SK-N-MC (cell line): ENCODE results near the gene F11R.
"Not testable (repeated sequence)": the region's sequence is repeated elsewhere in the genome, so short reads cannot be mapped to it uniquely, and the experiment has no call there.

Source experiments
- DNase-seq: peaks from one replicate; pipeline ENCODE4 v3.0.0-alpha.2; 2011; ENCODE audit warnings: low read depth, low spot score
- H3K27ac ChIP-seq: fragments of 200-600 bp; sonication (generic); 2 replicates; pipeline ENCODE4 v1.5.1; 2016; ENCODE audit warnings: mixed run types
- H3K36me3 ChIP-seq: fragments of 200-600 bp; sonication (generic); 2 replicates; pipeline ENCODE4 v1.6.1; 2017; ENCODE audit warnings: antibody characterized with exemption, low read length, mixed read lengths; ENCODE audit not compliant: insufficient read depth
- H3K4me3 ChIP-seq: fragments of 200-600 bp; sonication (generic); 2 replicates; pipeline ENCODE4 v1.5.1; 2016
- H3K9ac ChIP-seq: fragments of 200-600 bp; sonication (generic); 2 replicates; pipeline ENCODE4 v1.8.0; 2017; ENCODE audit warnings: mixed run types, mixed read lengths; ENCODE audit not compliant: insufficient read length
- H3K9me3 ChIP-seq: fragments of 200-600 bp; sonication (generic); 2 replicates; pipeline ENCODE4 v1.6.1; 2017; ENCODE audit warnings: low read depth, mild to moderate bottlenecking, antibody characterized with exemption, low read length, moderate library complexity, mixed read lengths
- EZH2 ChIP-seq: fragments of 200-600 bp; sonication (generic); IDR thresholded peaks from one replicate; pipeline ENCODE4 v1.6.1; 2017; ENCODE audit warnings: antibody characterized with exemption
- FOXP2 ChIP-seq: optimal IDR thresholded peaks from 2 replicates; pipeline ENCODE3; 2011; ENCODE audit warnings: mild to moderate bottlenecking, moderate library complexity; ENCODE audit not compliant: insufficient read depth; ENCODE audit errors: extremely low read length, control extremely low read depth
- POLR2AphosphoS5 ChIP-seq: IDR thresholded peaks from 2 replicates; pipeline ENCODE4 v1.6.1; 2012; ENCODE audit warnings: mild to moderate bottlenecking, low read depth, low read length, borderline replicate concordance

The F11R gene

DNA sequence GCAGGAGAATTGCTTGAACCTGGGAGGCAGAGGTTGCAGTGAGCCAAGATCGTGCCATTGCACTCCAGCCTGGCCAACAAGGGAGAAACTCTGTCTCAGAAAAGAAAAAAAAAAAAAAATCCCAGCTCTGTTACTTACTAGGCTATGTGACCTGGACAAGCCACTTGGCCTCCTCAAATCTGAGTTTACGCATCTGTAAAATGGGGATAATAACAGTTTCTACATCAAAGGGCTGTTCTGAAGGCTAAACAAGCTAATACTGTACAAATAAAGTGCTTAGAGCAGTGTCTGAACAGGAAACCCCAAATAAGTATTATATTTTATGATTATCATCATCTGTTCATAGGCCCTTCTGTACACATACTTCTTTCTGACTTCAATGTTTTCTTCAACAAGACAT, 13.6 kb downstream of the F11R start:
- Histone ChIP-seq H3K36me3 (no peaks in the 10 kb centered on the region), H3K27ac (no peak overlapping the region), H3K4me3 (no peak overlapping the region), H3K9ac (no peak overlapping the region), H3K9me3 (no peaks in the 10 kb centered on the region)
- DNase-seq = no peak
- TF ChIP-seq FOXP2 (no peak), EZH2 (no peak), POLR2AphosphoS5 (no peak)

DNA sequence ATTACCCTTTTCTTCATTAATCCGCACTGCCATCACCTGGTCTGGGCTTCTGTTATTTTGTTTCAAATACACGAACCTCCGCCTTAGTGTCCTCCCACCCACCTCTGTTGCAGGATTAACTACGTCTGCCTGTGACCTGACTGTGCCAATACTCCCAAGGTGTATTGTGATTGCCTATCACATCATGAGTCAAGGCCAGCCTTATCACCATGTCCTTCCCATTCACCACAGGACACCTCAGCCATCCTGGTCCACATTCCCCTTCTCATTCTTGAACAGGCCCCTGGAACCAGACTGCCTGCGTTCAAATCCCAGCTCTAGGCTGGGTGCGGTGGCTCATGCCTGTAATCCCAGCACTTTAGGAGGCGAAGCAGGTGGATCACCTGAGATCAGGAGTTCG, 14.4 kb downstream of the F11R start:
- TF ChIP-seq EZH2 (no peak), POLR2AphosphoS5 (no peak), FOXP2 (no peak)
- H3K36me3 ChIP-seq = no peaks in the 10 kb centered on the region
- no peak overlapping the region for H3K9ac ChIP-seq
- no peaks in the 10 kb centered on the region for H3K9me3 ChIP-seq
- no peak for DNase-seq
- no peak overlapping the region for H3K27ac ChIP-seq
- H3K4me3 ChIP-seq = no peak overlapping the region

DNA sequence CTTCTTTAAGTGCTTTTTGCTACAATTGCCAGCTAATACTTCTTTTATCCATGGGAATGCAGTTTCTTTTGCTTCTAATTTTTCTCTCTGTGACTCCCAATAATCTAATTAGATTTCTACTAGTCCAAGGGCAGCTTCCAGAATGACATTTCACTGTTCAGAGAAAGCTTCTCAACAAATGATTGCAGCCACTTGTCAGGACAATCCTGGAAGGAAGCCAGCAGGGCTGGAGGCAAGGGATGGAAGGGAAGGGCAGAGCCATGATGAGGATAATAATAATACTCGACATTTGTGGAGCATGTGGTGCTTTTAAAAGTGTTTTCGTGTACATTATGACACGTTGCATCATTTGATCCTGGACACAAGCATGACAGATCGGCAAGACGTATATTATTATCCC, 19.4 kb downstream of the F11R start:
- no peak for TF ChIP-seq POLR2AphosphoS5
- TF ChIP-seq EZH2 = no peak
- no peak for TF ChIP-seq FOXP2
- no peak for DNase-seq

DNA sequence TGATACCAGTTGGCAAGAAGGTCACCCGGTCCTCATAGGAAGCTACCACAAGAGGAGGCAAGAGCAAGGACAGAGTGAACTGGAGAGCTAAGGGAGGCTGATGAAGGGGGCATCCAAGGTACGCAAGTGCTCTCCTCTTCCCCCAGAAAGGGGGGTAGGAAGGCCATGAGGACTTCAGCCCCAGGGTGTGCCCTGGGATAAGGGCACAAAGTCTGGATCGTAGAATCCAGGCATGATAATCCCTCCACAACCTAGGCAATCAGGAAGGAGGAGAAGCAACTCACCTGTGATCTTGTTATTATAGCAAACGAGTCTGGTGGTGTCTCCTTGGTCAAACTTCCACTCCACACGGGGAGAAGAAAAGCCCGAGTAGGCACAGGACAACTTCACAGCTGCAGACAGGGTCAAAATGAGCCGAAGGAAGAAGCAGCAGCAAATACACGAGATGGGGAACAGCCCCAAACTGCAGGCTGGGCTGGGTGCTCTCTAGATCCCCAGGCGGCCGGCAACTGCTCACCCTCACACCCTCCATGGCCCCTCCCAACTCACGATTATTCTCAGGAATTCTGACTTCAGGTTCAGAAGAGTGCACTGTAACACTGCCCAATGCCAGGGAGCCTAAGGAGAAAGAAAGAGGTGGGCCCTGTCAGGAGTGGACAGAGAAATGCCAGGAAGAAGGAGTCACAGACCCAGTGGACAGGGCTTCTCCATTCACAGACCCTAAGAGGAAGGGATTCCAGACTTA, 20.0 kb downstream of the F11R start:
- Histone ChIP-seq H3K4me3 (no peak overlapping the region), H3K9ac (no peak overlapping the region), H3K9me3 (no peaks in the 10 kb centered on the region), H3K36me3 (no peaks in the 10 kb centered on the region), H3K27ac (peak overlapping the region; percentile 48; the same call in 1 of the 2 replicates)
- no peak for DNase-seq
- TF ChIP-seq EZH2 (no peak), FOXP2 (no peak), POLR2AphosphoS5 (no peak)

More for the DNA sequence above, 19.4 kb downstream of the F11R start:
- Histone ChIP-seq H3K9me3 (no peaks in the 10 kb centered on the region), H3K9ac (peak overlapping the region; percentile 32), H3K4me3 (no peak overlapping the region), H3K27ac (peak overlapping the region; percentile 48; the same call in 1 of the 2 replicates), H3K36me3 (no peaks in the 10 kb centered on the region)

DNA sequence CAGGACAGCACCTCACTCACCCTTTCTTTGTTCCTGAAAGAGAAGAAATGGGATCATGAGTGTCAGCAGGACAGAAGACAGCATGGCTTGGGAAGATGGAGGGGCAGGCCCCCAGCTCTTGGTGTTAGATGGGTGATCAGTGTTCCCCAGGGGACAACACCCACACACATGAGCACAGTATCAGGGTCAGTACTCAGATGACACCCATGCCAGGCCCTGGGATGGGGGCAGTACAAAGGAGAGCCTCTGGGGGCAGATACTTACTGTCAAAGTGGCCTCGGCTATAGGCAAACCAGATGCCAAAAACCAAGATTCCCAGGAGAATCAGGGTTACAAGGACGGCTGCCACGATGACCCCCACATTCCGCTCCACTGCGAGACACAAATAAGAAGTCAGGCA, 21.6 kb downstream of the F11R start:
- no peaks in the 10 kb centered on the region for H3K9me3 ChIP-seq
- no peak overlapping the region for H3K27ac ChIP-seq
- H3K4me3 ChIP-seq = no peak overlapping the region
- no peak overlapping the region for H3K9ac ChIP-seq
- no peak for TF ChIP-seq POLR2AphosphoS5
- no peak for TF ChIP-seq FOXP2
- no peak for TF ChIP-seq EZH2
- no peak for DNase-seq
- H3K36me3 ChIP-seq = no peaks in the 10 kb centered on the region

DNA sequence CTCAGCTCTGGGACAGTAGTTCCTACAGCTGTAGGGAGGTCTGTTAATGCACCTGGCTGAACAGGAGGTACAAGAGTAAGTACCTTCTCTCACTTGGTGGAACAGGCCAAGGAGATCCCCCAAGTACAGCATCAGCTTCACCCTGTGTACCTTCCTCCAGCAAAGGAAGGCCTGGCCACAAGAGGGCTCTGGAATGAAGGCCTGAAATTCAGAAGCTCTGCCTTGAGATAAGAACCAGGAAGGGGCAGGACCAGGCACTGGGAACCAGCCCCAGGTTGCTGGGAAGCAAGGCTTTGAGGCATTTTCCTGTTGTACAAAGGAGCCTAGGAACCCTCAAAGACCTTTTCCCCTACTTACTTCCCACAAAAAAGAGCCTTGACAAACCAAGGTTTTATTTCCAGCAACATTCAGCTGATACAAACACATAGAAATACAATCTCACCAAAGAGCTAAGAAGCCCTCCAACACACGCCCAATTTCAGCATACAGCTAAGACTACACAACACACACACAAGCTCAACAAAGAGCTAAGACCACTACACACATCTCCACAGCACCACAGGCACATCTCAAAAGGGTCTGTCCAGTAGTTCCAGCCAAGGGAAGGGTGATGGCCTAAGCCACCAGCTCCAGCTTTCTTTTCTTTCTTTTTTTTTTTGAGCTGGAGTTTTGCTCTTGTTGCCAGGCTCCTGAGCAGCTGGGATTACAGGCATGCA, 23.5 kb downstream of the F11R start:
- H3K27ac ChIP-seq = no peak overlapping the region

DNA sequence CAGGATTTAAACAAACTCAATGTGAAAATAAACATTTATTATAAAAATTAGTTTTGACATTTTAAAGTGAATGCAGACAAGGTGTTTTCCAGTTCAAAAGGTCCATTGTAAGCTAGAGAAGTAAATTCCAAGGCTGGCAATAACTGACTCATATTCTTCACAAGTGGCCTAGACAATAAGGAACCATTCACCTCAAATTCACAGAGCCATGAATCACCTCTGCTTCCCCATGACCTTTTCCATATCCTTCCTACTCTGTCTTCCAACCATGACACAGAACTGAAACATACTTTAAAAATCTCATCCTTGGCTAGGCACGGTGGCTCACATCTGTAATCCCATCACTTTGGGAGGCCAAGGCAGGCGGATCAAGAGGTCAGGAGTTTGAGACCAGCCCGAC, 24.8 kb downstream of the F11R start:
- Histone ChIP-seq H3K4me3 (no peak overlapping the region), H3K27ac (no peak overlapping the region), H3K36me3 (no peaks in the 10 kb centered on the region), H3K9ac (no peak overlapping the region), H3K9me3 (no peaks in the 10 kb centered on the region)
- DNase-seq = no peak
- no peak for TF ChIP-seq POLR2AphosphoS5
- no peak for TF ChIP-seq FOXP2
- no peak for TF ChIP-seq EZH2

More for the DNA sequence above, 23.5 kb downstream of the F11R start:
- no peak for TF ChIP-seq POLR2AphosphoS5
- no peak for TF ChIP-seq EZH2
- TF ChIP-seq FOXP2 = no peak
- H3K9ac ChIP-seq = no peak overlapping the region
- H3K9me3 ChIP-seq = no peaks in the 10 kb centered on the region
- no peaks in the 10 kb centered on the region for H3K36me3 ChIP-seq
- no peak for DNase-seq
- H3K4me3 ChIP-seq = no peak overlapping the region

DNA sequence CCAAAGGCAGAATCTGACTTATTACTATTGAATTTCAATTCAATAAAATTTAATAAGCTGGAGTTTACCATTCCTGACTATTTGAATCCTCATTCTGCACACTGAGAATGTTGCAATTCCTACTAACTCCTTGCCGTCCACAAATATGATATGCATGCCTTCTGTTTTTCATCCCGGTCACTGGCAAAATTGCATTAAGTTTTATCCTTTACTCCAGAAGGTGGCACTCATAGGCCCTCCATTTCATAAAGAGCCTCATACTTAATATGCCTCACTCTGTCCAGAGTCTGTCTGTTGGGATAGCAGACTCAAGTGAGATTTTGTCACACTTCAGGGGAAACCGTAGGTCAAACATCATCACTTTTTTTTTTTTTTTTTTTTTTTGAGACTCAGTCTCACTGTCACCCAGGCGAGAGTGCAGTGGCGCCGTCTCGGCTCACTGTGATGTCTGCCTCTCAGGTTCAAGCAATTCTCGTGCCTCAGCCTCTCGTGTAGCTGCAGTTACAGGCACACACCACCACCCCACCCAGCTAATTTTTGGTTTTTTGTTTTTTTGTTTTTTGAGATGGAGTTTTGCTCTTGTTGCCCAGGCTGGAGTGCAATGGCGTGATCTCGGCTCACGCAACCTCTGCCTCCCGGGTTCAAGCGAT, 27.3 kb downstream of the F11R start:
- no peak overlapping the region for H3K27ac ChIP-seq
- TF ChIP-seq FOXP2 (no peak), EZH2 (no peak), POLR2AphosphoS5 (no peak)
- no peak overlapping the region for H3K4me3 ChIP-seq
- H3K9me3 ChIP-seq = no peaks in the 10 kb centered on the region
- DNase-seq = no peak
- H3K36me3 ChIP-seq = no peaks in the 10 kb centered on the region
- H3K9ac ChIP-seq = no peak overlapping the region

DNA sequence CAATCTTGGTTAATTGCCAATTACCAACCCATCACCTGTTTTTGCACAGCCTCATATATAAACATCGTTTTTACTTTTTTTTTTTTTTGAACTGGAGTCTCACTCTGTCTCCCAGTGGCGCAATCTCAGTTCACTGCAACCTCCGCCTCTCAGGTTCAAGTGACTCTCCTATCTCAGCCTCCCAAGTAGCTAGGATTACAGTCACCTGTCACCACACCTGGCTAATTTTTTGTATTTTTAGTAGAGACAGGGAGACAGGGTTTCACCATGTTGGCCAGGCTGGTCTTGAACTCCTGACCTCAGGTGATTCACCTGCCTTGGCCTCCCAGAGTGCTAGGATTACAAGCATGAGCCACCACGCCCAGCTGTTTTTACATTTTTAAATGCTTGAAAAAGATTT, 28.9 kb downstream of the F11R start:
- not testable (repeated sequence) for H3K9ac ChIP-seq, H3K36me3 ChIP-seq, H3K9me3 ChIP-seq, H3K27ac ChIP-seq, DNase-seq, H3K4me3 ChIP-seq
